NOMO-1 treated with dmso at 0.1 percent for 144 hours (cell line): ENCODE results near the gene OR11H6.
"Not testable (repeated sequence)": the region's sequence is repeated elsewhere in the genome, so short reads cannot be mapped to it uniquely, and the experiment has no call there.

ENCODE experiments used
- DNase-seq: peaks from one replicate; lab custom pipeline; 2025; ENCODE audit not compliant: unreplicated experiment; lab: John Stamatoyannopoulos, UW

Gene OR11H6

DNA sequence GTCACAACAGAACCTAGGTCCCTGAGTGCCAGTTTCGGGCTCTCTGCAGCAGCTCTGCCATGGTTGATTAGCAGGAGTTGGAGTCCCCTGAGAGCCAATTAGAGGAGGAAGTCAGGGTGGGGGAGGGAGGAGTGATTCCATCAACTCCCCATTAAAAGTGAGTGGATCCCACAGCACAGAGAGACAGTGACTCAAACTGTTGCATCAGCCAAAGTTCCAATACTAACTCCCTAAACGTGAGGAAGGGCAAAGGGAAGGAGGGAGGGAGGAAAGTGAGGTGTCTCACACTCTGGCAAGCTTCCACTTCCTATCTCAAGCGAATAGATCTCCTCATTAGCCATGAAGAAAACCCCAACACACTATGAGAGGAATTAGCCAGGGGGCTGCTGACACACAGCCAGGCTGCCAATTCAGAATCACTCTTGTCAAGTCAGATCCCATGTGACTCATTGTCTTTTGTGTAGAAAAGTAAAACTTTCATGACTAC, 39.2 kb downstream of the OR11H6 start:
- DNase-seq, result no peak

DNA sequence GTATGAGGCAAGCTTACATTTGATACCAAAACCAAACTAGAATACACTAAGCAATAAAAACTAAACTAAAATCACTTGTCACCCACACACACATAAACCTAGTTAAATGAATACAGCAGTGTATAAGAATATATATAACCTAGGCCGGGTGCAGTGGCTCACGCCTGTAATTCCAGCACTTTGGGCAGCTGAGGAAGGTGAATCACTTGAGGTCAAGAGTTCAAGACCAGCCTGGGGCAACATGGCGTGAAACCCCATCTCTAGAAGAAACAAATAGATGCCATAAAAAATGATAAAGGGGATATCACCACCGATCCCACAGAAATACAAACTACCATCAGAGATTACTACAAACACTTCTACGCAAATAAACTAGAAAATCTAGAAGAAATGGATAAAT, 40.9 kb downstream of the OR11H6 start:
- DNase-seq, result not testable (repeated sequence)

DNA sequence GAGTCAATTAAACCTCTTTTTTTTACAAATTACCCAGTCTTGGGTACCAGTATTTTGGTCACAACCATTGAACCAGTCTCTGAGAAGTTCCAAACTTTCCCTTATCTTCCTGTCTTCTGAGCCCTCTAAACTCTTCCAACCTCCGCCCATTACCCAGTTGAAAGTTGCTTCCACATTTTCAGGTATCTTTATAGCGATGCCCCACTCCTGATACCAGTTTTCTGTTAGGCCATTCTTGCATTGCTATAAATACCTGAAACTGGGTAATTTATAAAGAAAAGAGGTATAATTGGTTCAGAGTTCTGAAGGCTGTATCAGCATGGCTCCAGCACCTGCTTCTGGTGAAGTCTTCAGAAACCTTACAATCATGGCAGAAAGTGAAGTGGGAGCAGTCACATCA, 50.6 kb downstream of the OR11H6 start:
- DNase-seq, result no peak
